Measurements from ENCODE around the gene THSD8. TPM values are rescaled to one million over a fixed set of nuclear protein-coding genes. Genes with fewer than 3 reads are reported as not detected.

Gene THSD8
- total RNA-seq, 1 experiment from 2014 or later, result 14.5 TPM

DNA sequence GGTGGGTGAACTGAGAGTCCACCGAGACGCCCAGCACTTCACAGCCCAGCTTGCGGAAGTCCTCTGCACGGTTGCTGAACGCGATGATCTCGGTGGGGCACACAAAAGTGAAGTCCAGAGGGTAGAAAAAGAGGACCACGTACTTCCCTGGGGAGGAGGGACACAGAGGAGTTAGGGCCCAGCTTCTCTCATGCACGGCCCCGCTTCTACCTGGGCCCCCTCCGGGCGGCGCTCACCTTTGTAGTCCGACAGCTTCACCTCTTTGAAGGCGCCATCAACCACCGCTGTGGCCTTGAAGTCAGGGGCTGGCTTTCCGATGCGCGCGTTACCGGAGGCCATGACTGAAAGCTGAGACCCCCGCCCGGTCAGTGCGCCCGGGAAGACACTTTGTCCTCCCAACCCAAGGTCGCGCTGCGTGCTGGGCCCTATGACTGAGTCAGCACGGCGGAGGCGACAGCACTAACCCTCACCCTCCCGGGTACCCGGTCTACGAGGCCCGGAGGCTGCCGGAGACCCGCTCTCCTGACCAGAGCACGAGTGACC, 875 bp upstream of the THSD8 start:
- TF ChIP-seq CTCF (IDR thresholded peaks at IDR 0.05; ENCODE audit: unreplicated experiment), result no peak
- ChIA-PET CTCF (interaction anchor here (0.6 to 14.5 kb wide), 5 partner anchors 25 to 68 kb away, joined by 3 to 307 read pairs (median 46); partner anchors contain the start of gene HOOK2), POLR2A (interaction anchor here (0.7 to 4.4 kb wide), 13 partner anchors 9 to 190 kb away, joined by 3 to 54 read pairs (median 4); partner anchors contain the start of genes GCDH, GET3, JUNB and TNPO2)
- no peak for DNase-seq (ENCODE audit: unreplicated experiment)
- Mint-ChIP-seq H3K36me3 (ENCODE audit: insufficient read depth, unreplicated experiment) (peaks cover 30% of the 10 kb centered on the region), H3K4me3 (ENCODE audit: unreplicated experiment) (peak overlapping the region; percentile 82), H3K27me3 (ENCODE audit: insufficient read depth, unreplicated experiment) (no peaks in the 10 kb centered on the region), H3K4me1 (ENCODE audit: insufficient read depth, unreplicated experiment) (peaks cover 14% of the 10 kb centered on the region), H3K27ac (ENCODE audit: low read depth, unreplicated experiment) (peak overlapping the region; percentile 79), H3K9me3 (ENCODE audit: unreplicated experiment) (no peaks in the 10 kb centered on the region)
- intact Hi-C loops (cut with micrococcal nuclease), result loop anchor here (5.0 kb wide), 1 partner anchor 36 kb away; the partner anchor contains the start of gene MAST1
- TSS peak; percentile 49 for BruUV-seq (replicated peaks)

GRCh38 chr19:12802267-12803106, 618 bp downstream of the THSD8 start:
- BruUV-seq (replicated peaks), result no TSS peak
- Mint-ChIP-seq H3K27me3 (ENCODE audit: insufficient read depth, unreplicated experiment) (no peaks in the 10 kb centered on the region), H3K36me3 (ENCODE audit: insufficient read depth, unreplicated experiment) (peaks cover 24% of the 10 kb centered on the region), H3K4me3 (ENCODE audit: unreplicated experiment) (peak overlapping the region; percentile 82), H3K4me1 (ENCODE audit: insufficient read depth, unreplicated experiment) (peaks cover 15% of the 10 kb centered on the region), H3K27ac (ENCODE audit: low read depth, unreplicated experiment) (peak overlapping the region; percentile 53), H3K9me3 (ENCODE audit: unreplicated experiment) (no peaks in the 10 kb centered on the region)
- ChIA-PET CTCF (interaction anchor here (0.5 to 14.5 kb wide), 8 partner anchors 9 to 131 kb away, joined by 3 to 307 read pairs (median 4); partner anchors contain the start of genes FARSA and GET3), POLR2A (interaction anchor here (0.8 to 4.4 kb wide), 12 partner anchors 10 to 192 kb away, joined by 3 to 54 read pairs (median 4); partner anchors contain the start of genes GCDH, JUNB, TNPO2 and TRIR)
- intact Hi-C loops (cut with micrococcal nuclease), result loop anchor here (5.0 kb wide), 1 partner anchor 35 kb away; the partner anchor contains the start of gene MAST1
- peak; percentile 33 for DNase-seq (ENCODE audit: unreplicated experiment)
- TF ChIP-seq CTCF (IDR thresholded peaks at IDR 0.05; ENCODE audit: unreplicated experiment), result no peak

DNA sequence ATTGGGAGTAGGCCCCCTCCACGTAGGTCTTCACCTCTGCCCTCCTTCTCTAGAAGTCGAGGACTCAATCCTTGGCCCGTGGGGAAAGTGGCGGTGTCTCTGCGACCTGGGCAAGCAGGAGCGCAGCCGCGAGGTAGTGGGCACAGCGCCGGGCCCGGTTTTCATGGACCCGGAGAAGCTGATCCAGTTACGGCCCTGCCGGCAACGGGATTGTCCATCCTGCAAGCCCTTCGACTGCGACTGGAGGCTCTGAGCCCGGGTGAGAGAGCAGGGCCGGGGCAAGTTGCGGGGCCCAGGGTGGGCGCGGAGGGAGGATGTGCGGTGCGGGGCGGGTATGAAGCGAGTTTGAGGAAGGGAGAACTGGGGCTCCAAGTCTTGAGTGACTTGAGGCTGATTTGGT, 2.2 kb downstream of the THSD8 start:
- TF ChIP-seq CTCF (IDR thresholded peaks at IDR 0.05; ENCODE audit: unreplicated experiment), result no peak
- no peak for DNase-seq (ENCODE audit: unreplicated experiment)
- intact Hi-C loops (cut with micrococcal nuclease), result loop anchor here (5.0 kb wide), 1 partner anchor 33 kb away; the partner anchor contains the start of gene MAST1
- Mint-ChIP-seq H3K9me3 (ENCODE audit: unreplicated experiment) (no peaks in the 10 kb centered on the region), H3K27me3 (ENCODE audit: insufficient read depth, unreplicated experiment) (no peaks in the 10 kb centered on the region), H3K27ac (ENCODE audit: low read depth, unreplicated experiment) (no peak overlapping the region), H3K4me3 (ENCODE audit: unreplicated experiment) (no peak overlapping the region), H3K36me3 (ENCODE audit: insufficient read depth, unreplicated experiment) (peaks cover 14% of the 10 kb centered on the region), H3K4me1 (ENCODE audit: insufficient read depth, unreplicated experiment) (peaks cover 15% of the 10 kb centered on the region)
- ChIA-PET CTCF (interaction anchor here (0.5 to 14.5 kb wide), 4 partner anchors 26 to 1268 kb away, joined by 3 to 307 read pairs (median 3); no protein-coding TSS in a partner anchor), POLR2A (interaction anchor here (0.6 kb wide), 1 partner anchor 1968 kb away, joined by 4 read pairs; the partner anchor contains the start of gene TMED1)
- BruUV-seq (replicated peaks), result no TSS peak
